HG02943 (cell line): Measurements from ENCODE around the gene SELENOF.

Experiments used
- ATAC-seq: cut with Tn5 transposase; IDR thresholded peaks from one replicate; pipeline ENCODE4 v1.9.1; 2021; ENCODE audit warnings: mild to moderate bottlenecking, low read depth, moderate library complexity; ENCODE audit not compliant: unreplicated experiment

Gene SELENOF

GRCh38 chr1:86913896-86914600 is at the start of gene SELENOF:
TSS of gene SELENOF (minus strand) at chr1:86914126. CDS start at chr1:86914111, 15 bp downstream.
- ATAC-seq = peak; percentile 79

GRCh38 chr1:86960548-86960947 is 46.6 kb upstream of the SELENOF start:
- ATAC-seq = no peak

- ATAC-seq = no peak
Observed at GRCh38 chr1:86957221-86957620, 43.3 kb upstream of the SELENOF start.

- ATAC-seq = no peak
Observed at GRCh38 chr1:86956221-86956620, 42.3 kb upstream of the SELENOF start.

GRCh38 chr1:86955678-86956077 is 41.8 kb upstream of the SELENOF start:
- no peak for ATAC-seq

- no peak for ATAC-seq
Observed at GRCh38 chr1:86953167-86953566, 39.2 kb upstream of the SELENOF start.

- ATAC-seq = no peak
Observed at GRCh38 chr1:86951430-86951829, 37.5 kb upstream of the SELENOF start.

GRCh38 chr1:86950712-86951419 is 36.9 kb upstream of the SELENOF start:
- ATAC-seq = no peak

GRCh38 chr1:86948212-86948611 is 34.3 kb upstream of the SELENOF start:
- ATAC-seq = no peak

GRCh38 chr1:86942743-86943142 is 28.8 kb upstream of the SELENOF start:
- no peak for ATAC-seq

- no peak for ATAC-seq
Observed at GRCh38 chr1:86942042-86942441, 28.1 kb upstream of the SELENOF start.

- ATAC-seq = no peak
Observed at GRCh38 chr1:86940599-86940998, 26.7 kb upstream of the SELENOF start.

GRCh38 chr1:86939406-86939805 is 25.5 kb upstream of the SELENOF start:
- no peak for ATAC-seq

GRCh38 chr1:86938855-86939254 is 24.9 kb upstream of the SELENOF start:
- no peak for ATAC-seq

GRCh38 chr1:86938450-86938849 is 24.5 kb upstream of the SELENOF start:
- ATAC-seq = no peak

- no peak for ATAC-seq
Observed at GRCh38 chr1:86933562-86934377, 19.8 kb upstream of the SELENOF start.

GRCh38 chr1:86933051-86933450 is 19.1 kb upstream of the SELENOF start:
- no peak for ATAC-seq

GRCh38 chr1:86928819-86929218 is 14.9 kb upstream of the SELENOF start:
- ATAC-seq = no peak

GRCh38 chr1:86926883-86927282 is 13.0 kb upstream of the SELENOF start:
- ATAC-seq = no peak

- ATAC-seq = no peak
Observed at GRCh38 chr1:86925742-86926141, 11.8 kb upstream of the SELENOF start.

GRCh38 chr1:86924324-86924960 is 10.5 kb upstream of the SELENOF start:
- no peak for ATAC-seq
